Thyroid gland (tissue), 4 donors: ENCODE data around the gene TMEM119. TPM values are rescaled to one million over a fixed set of nuclear protein-coding genes. Genes with fewer than 3 reads are reported as not detected.

Experiments
- DNase-seq, 2 donors: peaks; one replicate each; pipeline ENCODE4 v3.0.0-alpha.2; 2019
- H3K27ac ChIP-seq, 3 donors: fragments of 200-600 bp; sonication (generic); 1 replicate in 2 of 3; 2 replicates in 1 of 3; pipeline ENCODE4 v1.5.1; 2016 to 2019; ENCODE audit warnings: mild to moderate bottlenecking in 1 of 3, moderate library complexity in 1 of 3
- H3K27me3 ChIP-seq: fragments of 200-600 bp; sonication (generic); one replicate; pipeline ENCODE4 v1.5.1; 2019
- H3K36me3 ChIP-seq, 2 donors: fragments of 200-600 bp; sonication (generic); one replicate each; pipeline ENCODE4 v1.5.1; 2016 to 2019
- H3K4me1 ChIP-seq, 2 donors: fragments of 200-600 bp; sonication (generic); one replicate each; pipeline ENCODE4 v1.5.1; 2017 to 2019
- H3K4me3 ChIP-seq, 3 donors: fragments of 200-600 bp; sonication (generic); replicated peaks in 1 of 3; 1 replicate in 2 of 3; 2 replicates in 1 of 3; pipeline ENCODE4 v1.5.1; 2016; ENCODE audit warnings: mild to moderate bottlenecking in 1 of 3
- H3K9me3 ChIP-seq: fragments of 200-600 bp; sonication (generic); one replicate; pipeline ENCODE4 v1.5.1; 2017
- POLR2A ChIP-seq, 2 donors: fragments of 450-650 bp; IDR thresholded peaks; one replicate each; pipeline ENCODE4 v1.6.1; 2017; ENCODE audit warnings: antibody characterized with exemption in 2 of 2, mild to moderate bottlenecking in 2 of 2, moderate library complexity in 1 of 2
- WGBS, 2 donors: methylation state at CpG; one replicate each; pipeline ENCODE4 v1.1.5; 2017; 5-methylcytosine and 5-hydroxymethylcytosine counted together
- intact Hi-C: fragments of 100-400 bp; cut with DNase I; formaldehyde crosslinking; loops from one replicate; pipeline ENCODE4 v1.15.1; 2023
- total RNA-seq, 4 donors: library from RNA; depleted of rRNA; stranded (reverse); fragments of >200 nt; gene quantifications; one replicate each; pipeline ENCODE4 v1.2.3, GENCODE V29; 2016
- TF ChIP-seq, protein P1 (sequence below), 6 experiments: fragments of 200-600 bp in 3 of 6; fragments of 450-650 bp in 3 of 6; sonication (generic) in 3 of 6; IDR thresholded peaks; one replicate each; pipeline ENCODE4 v1.5.1; 2016 to 2019; ENCODE audit warnings: antibody characterized with exemption in 6 of 6, mild to moderate bottlenecking in 2 of 6, inconsistent platforms in 1 of 6, moderate library complexity in 1 of 6

TMEM119 gene
- total RNA-seq, 4 donors from 2014 or later: 6.9 to 21.6 (median 15.3) TPM

DNA sequence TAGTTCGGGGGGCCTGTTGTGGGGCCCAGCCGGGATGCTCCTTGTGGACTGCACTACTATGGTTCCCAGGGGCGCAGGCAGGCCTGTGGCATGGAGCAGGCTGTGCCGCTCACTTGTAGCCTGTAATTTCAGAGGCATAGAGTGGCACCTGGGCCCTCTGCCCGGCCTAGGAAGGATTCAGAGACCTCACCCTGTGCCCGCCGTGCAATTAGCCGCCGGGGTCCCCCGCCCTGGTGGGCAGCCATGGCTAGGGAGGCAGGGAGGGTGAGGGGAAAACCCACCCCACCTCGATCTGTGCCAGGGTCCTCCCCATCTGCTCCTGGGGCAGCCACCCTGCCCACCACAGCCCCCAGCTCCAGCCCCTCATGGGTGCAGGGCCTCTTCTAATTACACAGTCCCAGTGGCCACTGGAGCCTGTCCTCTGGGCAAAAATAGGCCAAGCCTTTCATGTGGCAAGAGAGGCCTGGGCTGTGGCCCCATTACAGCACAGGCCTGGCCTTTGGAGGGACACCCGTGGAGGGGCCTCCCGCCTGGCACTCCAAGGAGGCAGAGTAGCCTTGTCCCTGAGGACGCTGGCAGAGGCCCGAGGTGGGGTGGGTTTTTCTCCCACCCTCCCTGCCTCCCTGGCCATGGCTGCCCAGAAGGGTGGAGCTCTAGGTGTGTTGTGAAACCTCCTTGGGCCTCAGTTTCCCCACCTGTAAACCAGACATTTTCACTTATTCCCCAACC lies 5.3 kb upstream of the TMEM119 start:
- Histone ChIP-seq H3K27me3 (no peaks in the 10 kb centered on the region), H3K27ac (no peak overlapping the region), H3K4me3 (no peak overlapping the region), H3K36me3 (no peaks in the 10 kb centered on the region), H3K9me3 (no peaks in the 10 kb centered on the region), H3K4me1 (no peaks in the 10 kb centered on the region)
- intact Hi-C loops: no loop called here
- 76 to 87% methylated on average over 5 to 13 of the region's 15 CpGs for WGBS, 2 donors
- DNase-seq: no peak
- TF ChIP-seq, protein P1, sequence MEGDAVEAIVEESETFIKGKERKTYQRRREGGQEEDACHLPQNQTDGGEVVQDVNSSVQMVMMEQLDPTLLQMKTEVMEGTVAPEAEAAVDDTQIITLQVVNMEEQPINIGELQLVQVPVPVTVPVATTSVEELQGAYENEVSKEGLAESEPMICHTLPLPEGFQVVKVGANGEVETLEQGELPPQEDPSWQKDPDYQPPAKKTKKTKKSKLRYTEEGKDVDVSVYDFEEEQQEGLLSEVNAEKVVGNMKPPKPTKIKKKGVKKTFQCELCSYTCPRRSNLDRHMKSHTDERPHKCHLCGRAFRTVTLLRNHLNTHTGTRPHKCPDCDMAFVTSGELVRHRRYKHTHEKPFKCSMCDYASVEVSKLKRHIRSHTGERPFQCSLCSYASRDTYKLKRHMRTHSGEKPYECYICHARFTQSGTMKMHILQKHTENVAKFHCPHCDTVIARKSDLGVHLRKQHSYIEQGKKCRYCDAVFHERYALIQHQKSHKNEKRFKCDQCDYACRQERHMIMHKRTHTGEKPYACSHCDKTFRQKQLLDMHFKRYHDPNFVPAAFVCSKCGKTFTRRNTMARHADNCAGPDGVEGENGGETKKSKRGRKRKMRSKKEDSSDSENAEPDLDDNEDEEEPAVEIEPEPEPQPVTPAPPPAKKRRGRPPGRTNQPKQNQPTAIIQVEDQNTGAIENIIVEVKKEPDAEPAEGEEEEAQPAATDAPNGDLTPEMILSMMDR (IDR thresholded peaks at IDR 0.05): no peak
- TF ChIP-seq POLR2A (IDR thresholded peaks at IDR 0.05): no peak

DNA sequence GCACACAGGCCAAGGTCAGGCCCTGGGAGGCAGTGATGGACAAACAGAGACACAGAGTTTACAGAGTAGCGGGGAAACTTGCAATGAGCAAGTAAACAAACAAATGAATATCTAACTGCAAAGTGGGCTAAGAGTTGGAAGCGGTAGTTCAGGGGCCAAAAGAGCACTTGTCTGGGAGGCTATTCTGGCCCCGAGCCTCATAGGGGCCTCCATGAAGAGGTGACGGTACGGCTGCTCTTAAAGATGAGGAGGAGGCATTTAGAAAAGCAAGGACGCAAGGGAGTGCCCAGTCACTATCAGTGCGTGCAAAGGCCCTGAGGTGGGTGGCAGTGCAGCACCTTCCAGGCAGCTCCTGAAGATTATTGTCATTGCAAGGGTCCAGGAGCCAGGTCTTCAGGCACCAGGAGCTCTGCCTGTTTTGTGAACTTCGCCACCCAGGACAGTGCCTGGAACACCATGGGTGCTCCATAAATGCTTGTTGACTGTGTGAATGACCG lies 4.4 kb upstream of the TMEM119 start:
- 94 to 95% methylated on average over 9 of the region's 9 CpGs for WGBS, 2 donors
- Histone ChIP-seq H3K27ac (no peak overlapping the region), H3K4me1 (no peaks in the 10 kb centered on the region), H3K9me3 (no peaks in the 10 kb centered on the region), H3K36me3 (no peaks in the 10 kb centered on the region), H3K27me3 (no peaks in the 10 kb centered on the region), H3K4me3 (no peak overlapping the region)
- no peak for TF ChIP-seq POLR2A (IDR thresholded peaks at IDR 0.05)
- TF ChIP-seq, protein P1 (IDR thresholded peaks at IDR 0.05): no peak
- DNase-seq: no peak
- intact Hi-C loops: no loop called here

DNA sequence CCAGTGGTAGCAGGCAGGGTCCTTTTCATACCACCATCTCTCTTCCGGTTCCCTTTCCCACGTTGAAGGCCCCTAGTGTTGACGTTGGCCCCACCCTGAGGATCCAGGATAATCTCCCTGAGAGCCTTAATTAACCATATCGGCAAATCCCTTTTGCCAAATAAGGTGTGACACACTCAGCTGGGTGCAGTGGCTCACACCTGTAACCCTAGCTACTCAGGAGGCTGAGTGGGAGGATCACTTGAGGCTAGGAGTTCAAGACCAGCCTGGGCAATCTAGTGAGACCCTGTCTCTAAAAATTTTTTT lies 2.8 kb upstream of the TMEM119 start:
- Histone ChIP-seq H3K27me3 (no peaks in the 10 kb centered on the region), H3K36me3 (no peaks in the 10 kb centered on the region), H3K4me1 (no peaks in the 10 kb centered on the region), H3K4me3 (no peak overlapping the region), H3K27ac (no peak overlapping the region), H3K9me3 (no peaks in the 10 kb centered on the region)
- TF ChIP-seq, protein P1 (IDR thresholded peaks at IDR 0.05): no peak
- TF ChIP-seq POLR2A (IDR thresholded peaks at IDR 0.05): no peak
- WGBS, 2 donors: 64 to 70% methylated on average over 4 of the region's 4 CpGs
- intact Hi-C loops: no loop called here
- no peak for DNase-seq

DNA sequence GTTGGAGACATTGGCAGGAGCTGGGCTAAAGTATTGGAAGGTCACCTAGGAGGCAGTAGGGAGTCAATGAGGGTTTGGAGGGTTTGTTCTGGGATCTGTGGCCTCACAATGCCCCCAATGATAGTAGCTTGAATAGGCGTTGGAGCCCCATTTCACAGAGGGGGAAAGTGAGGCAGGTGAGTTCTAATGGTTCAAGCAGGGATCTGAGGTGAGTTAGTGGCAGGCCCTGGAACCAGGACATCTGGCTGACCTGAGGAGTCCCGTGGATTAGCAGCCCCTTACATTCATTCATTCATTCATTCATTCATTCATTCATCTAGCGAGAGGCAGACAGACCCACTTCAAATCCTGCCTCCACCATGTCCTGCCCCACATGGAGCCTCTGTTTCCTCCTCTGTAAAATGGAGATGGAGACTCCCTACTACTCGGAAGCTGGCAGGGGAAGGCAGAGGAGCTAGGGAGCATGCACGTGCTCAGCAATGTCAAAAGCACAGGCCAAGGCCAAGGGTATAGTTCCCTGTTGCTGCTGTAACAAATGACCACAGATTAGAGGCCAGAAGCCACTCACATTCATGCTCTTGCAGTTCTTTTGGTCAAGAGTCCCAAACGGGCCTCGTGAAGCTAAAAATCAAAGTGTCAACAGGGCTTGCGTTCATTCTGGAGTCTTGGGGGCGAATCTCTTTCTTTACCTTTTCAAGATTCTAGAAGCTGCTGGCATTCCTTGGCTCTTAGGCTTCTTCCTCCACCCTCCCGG lies 2.2 kb upstream of the TMEM119 start:
- WGBS, 2 donors: 80 to 84% methylated on average over 10 of the region's 10 CpGs
- H3K4me1 ChIP-seq: no peaks in the 10 kb centered on the region
- TF ChIP-seq, protein P1 (IDR thresholded peaks at IDR 0.05): no peak
- no peak for TF ChIP-seq POLR2A (IDR thresholded peaks at IDR 0.05)
- intact Hi-C loops: no loop called here
- DNase-seq: no peak
- H3K4me3 ChIP-seq: no peak overlapping the region
- no peaks in the 10 kb centered on the region for H3K36me3 ChIP-seq
- no peaks in the 10 kb centered on the region for H3K27me3 ChIP-seq
- H3K9me3 ChIP-seq: no peaks in the 10 kb centered on the region
- no peak overlapping the region for H3K27ac ChIP-seq

DNA sequence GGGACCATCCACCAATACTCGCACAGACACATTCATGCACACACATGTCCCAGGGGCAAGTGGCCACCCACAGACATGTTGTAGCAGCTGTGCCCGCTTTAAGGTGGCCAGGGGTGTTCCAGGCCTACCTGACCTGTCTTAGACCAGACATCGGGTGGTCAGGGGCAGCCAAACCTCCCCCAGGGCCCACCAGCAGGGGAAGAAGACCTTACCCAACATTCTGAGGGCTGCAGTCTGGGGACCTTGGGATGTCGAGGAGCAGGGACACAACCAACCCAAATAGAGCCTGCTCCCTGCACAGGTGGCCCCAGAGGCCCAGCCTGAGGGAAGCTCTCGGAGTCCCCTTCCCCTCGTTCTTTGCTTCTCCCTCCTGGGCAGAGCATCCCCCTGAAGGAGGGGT lies 1.7 kb upstream of the TMEM119 start:
- no peak overlapping the region for H3K27ac ChIP-seq
- H3K4me3 ChIP-seq: no peak overlapping the region
- H3K4me1 ChIP-seq: no peaks in the 10 kb centered on the region
- 73 to 80% methylated on average over 4 to 5 of the region's 6 CpGs for WGBS, 2 donors
- H3K9me3 ChIP-seq: no peaks in the 10 kb centered on the region
- no peaks in the 10 kb centered on the region for H3K36me3 ChIP-seq
- DNase-seq: no peak
- intact Hi-C loops: no loop called here
- H3K27me3 ChIP-seq: no peaks in the 10 kb centered on the region
- TF ChIP-seq, protein P1 (IDR thresholded peaks at IDR 0.05): no peak
- TF ChIP-seq POLR2A (IDR thresholded peaks at IDR 0.05): no peak
